Dendritic cell treated with granulocyte-macrophage colony-stimulating factor and Interleukin-4, amounts not matched to agents 40 ng/mL and 50 ng/mL, for 4 days (primary cell): ENCODE results near the gene STPG2.
"Not testable (repeated sequence)": the region's sequence is repeated elsewhere in the genome, so short reads cannot be mapped to it uniquely, and the experiment has no call there.

Experiments
- H3K27ac Mint-ChIP-seq: one replicate; pipeline ENCODE4 v1.8.0; 2022; ENCODE audit warnings: mild to moderate bottlenecking, mixed read lengths
- H3K27me3 Mint-ChIP-seq: one replicate; pipeline ENCODE4 v1.8.0; 2022; ENCODE audit warnings: mild to moderate bottlenecking, mixed read lengths
- H3K36me3 Mint-ChIP-seq: one replicate; pipeline ENCODE4 v1.8.0; 2022; ENCODE audit warnings: low read depth, mixed read lengths
- H3K4me1 Mint-ChIP-seq: one replicate; pipeline ENCODE4 v1.8.0; 2022; ENCODE audit warnings: low read depth, mixed read lengths
- H3K4me3 Mint-ChIP-seq: one replicate; pipeline ENCODE4 v1.8.0; 2022; ENCODE audit warnings: mild to moderate bottlenecking, moderate library complexity, mixed read lengths
- H3K9me3 Mint-ChIP-seq: one replicate; pipeline ENCODE4 v1.8.0; 2022; ENCODE audit warnings: mixed read lengths
- intact Hi-C: fragments of 100-400 bp; cut with micrococcal nuclease; formaldehyde crosslinking; loops from one replicate; pipeline ENCODE4 v1.15.0; 2022

STPG2 gene

DNA sequence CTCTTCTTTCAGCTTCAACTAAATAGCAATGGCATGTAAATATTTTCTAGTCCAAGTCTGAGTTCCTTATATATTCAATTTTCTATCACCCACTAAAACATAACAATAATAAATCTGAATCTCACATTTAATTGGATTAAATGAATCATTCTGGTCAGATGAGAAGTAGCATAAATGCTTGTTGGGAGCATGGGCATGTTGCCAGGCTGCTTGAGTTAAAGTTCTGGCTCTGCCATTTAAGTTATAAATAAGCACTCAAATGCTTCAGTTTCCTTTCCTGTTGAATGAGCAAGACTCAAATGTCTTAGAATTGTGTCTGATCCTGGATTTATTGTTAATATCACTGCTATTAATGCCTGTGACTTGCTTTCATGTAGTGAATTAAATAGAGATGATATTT is 496.3 kb downstream of the STPG2 start:
- H3K9me3 Mint-ChIP-seq, result peaks cover 18% of the 10 kb centered on the region
- intact Hi-C loops, result no loop called here

DNA sequence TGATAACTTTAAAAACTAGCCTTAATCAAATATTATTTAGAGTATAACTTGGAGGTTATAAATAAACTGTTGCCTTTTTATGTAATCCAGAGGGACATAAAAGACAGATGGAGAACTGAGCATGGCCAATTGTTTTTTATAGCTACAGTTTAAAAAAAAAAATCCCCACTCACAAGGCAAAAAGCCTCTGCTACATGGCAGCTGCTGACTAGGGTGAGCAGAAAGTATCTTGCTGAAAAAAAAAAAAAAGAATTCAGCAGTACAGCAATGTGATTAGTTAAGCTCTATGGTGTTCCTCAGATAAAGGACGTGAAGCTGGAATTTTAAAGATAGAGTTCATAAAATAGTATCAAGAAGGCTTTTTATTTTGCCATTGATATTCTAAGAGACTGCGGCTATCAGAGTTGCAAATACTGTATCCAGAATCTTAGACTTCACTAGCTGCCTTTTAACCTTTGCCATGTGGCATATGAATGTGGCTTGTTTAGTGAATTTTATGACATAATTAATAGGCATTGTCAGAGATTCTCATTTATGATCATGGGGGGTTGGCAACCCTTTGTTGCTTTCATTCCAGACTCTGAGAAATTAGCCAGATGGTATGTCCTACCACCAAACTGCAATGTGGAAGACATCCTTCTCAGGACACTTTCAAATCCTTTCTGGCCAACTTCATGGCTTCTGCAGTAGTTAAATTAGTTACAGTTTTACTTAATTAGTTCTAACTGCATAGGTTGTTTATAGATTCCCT is 498.0 kb downstream of the STPG2 start:
- Mint-ChIP-seq H3K4me3 (no peak overlapping the region), H3K36me3 (no peaks in the 10 kb centered on the region), H3K4me1 (no peaks in the 10 kb centered on the region), H3K27me3 (no peaks in the 10 kb centered on the region), H3K27ac (no peak overlapping the region), H3K9me3 (peaks cover 18% of the 10 kb centered on the region)
- intact Hi-C loops, result no loop called here

More for the DNA sequence above, 496.3 kb downstream of the STPG2 start:
- Mint-ChIP-seq H3K27me3 (no peaks in the 10 kb centered on the region), H3K4me1 (no peaks in the 10 kb centered on the region), H3K36me3 (no peaks in the 10 kb centered on the region), H3K4me3 (no peak overlapping the region), H3K27ac (no peak overlapping the region)

DNA sequence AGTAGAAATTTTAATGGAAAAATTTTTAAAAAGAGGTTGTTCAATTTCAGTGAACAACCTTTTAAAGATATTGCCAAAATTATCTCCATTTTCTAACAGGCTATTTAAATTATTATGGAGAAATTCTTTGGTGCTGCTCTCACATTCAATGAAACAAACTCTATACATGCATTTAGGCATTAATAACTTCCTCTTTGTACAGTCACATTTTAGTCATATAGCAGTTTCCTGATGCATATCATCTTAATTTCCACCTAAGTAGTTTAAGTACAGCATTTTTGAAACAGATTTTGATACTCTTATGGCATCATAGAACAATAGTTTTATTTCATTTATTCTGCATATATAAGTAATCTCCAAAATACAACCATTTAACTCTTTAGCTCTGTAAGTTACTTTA is 500.1 kb downstream of the STPG2 start:
- Mint-ChIP-seq H3K36me3 (no peaks in the 10 kb centered on the region), H3K4me1 (no peaks in the 10 kb centered on the region), H3K27me3 (no peaks in the 10 kb centered on the region), H3K4me3 (no peak overlapping the region), H3K9me3 (peaks cover 8% of the 10 kb centered on the region), H3K27ac (no peak overlapping the region)
- intact Hi-C loops, result no loop called here

DNA sequence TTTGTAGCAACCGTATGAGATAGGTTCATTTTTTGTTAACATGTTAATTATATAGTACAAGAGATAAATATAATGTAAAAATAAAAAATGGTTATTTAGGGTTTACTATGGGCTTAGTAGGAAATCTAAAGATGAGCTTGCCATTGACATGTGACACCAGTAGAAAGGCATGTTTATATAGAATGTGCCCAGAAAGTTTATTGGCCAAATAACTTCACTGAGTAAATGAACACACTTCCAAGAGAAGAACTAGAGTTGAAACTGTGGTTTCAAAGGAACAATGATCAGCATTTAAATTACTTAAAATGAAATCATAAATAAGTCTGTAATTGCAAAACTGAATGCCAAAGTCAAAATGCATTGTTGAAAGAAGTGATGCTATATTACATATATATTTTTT is 503.3 kb downstream of the STPG2 start:
- H3K27me3 Mint-ChIP-seq, result no peaks in the 10 kb centered on the region
- H3K27ac Mint-ChIP-seq, result no peak overlapping the region
- intact Hi-C loops, result no loop called here
- H3K4me3 Mint-ChIP-seq, result no peak overlapping the region
- no peaks in the 10 kb centered on the region for H3K4me1 Mint-ChIP-seq
- H3K36me3 Mint-ChIP-seq, result no peaks in the 10 kb centered on the region
- H3K9me3 Mint-ChIP-seq, result peaks cover 8% of the 10 kb centered on the region

- H3K4me1 Mint-ChIP-seq, H3K9me3 Mint-ChIP-seq, intact Hi-C loops, H3K4me3 Mint-ChIP-seq, H3K36me3 Mint-ChIP-seq, H3K27ac Mint-ChIP-seq, H3K27me3 Mint-ChIP-seq: not testable (repeated sequence)
Observed at GRCh38 chr4:97633831-97634230, 509.4 kb downstream of the STPG2 start.

- peaks cover 42% of the 10 kb centered on the region for H3K9me3 Mint-ChIP-seq
- no peaks in the 10 kb centered on the region for H3K36me3 Mint-ChIP-seq
- H3K4me3 Mint-ChIP-seq, result no peak overlapping the region
- no peaks in the 10 kb centered on the region for H3K4me1 Mint-ChIP-seq
- intact Hi-C loops, result no loop called here
- H3K27me3 Mint-ChIP-seq, result no peaks in the 10 kb centered on the region
- no peak overlapping the region for H3K27ac Mint-ChIP-seq
Observed at GRCh38 chr4:97627750-97628149, 515.5 kb downstream of the STPG2 start.

DNA sequence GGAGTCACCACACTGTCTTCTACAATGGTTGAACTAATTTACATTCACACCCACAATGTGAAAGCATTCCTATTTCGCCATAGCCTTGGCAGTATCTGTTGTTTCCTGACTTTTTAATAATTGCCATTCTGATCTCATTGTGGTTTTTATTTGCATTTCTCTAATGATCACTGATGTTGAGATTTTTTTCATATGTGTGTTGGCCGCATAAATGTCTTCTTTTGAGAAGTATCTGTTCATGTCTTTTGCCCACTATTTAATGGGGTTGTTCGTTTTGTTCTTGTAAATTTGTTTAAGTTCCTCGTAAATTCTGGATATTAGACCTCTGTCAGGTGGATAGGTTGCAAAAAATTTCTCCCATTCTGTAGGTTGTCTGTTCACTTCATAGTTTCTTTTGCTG is 519.1 kb downstream of the STPG2 start:
- no peak overlapping the region for H3K4me3 Mint-ChIP-seq
- no peaks in the 10 kb centered on the region for H3K27me3 Mint-ChIP-seq
- H3K36me3 Mint-ChIP-seq, result no peaks in the 10 kb centered on the region
- intact Hi-C loops, result no loop called here
- no peaks in the 10 kb centered on the region for H3K4me1 Mint-ChIP-seq
- H3K27ac Mint-ChIP-seq, result no peak overlapping the region
- H3K9me3 Mint-ChIP-seq, result peaks cover 77% of the 10 kb centered on the region

- Mint-ChIP-seq H3K4me3 (no peak overlapping the region), H3K27me3 (no peaks in the 10 kb centered on the region), H3K9me3 (peaks cover 13% of the 10 kb centered on the region), H3K4me1 (no peaks in the 10 kb centered on the region), H3K27ac (no peak overlapping the region), H3K36me3 (no peaks in the 10 kb centered on the region)
- intact Hi-C loops, result no loop called here
Observed at GRCh38 chr4:97605932-97606331, 537.3 kb downstream of the STPG2 start.

- Mint-ChIP-seq H3K27ac (no peak overlapping the region), H3K36me3 (no peaks in the 10 kb centered on the region), H3K9me3 (peaks cover 54% of the 10 kb centered on the region), H3K4me1 (no peaks in the 10 kb centered on the region), H3K4me3 (no peak overlapping the region), H3K27me3 (no peaks in the 10 kb centered on the region)
- intact Hi-C loops, result no loop called here
Observed at GRCh38 chr4:97593248-97593647, 550.0 kb downstream of the STPG2 start.

- intact Hi-C loops, result no loop called here
- Mint-ChIP-seq H3K27me3 (no peaks in the 10 kb centered on the region), H3K36me3 (no peaks in the 10 kb centered on the region), H3K4me3 (no peak overlapping the region), H3K9me3 (peaks cover 27% of the 10 kb centered on the region), H3K27ac (no peak overlapping the region), H3K4me1 (no peaks in the 10 kb centered on the region)
Observed at GRCh38 chr4:97590266-97590665, 553.0 kb downstream of the STPG2 start.

DNA sequence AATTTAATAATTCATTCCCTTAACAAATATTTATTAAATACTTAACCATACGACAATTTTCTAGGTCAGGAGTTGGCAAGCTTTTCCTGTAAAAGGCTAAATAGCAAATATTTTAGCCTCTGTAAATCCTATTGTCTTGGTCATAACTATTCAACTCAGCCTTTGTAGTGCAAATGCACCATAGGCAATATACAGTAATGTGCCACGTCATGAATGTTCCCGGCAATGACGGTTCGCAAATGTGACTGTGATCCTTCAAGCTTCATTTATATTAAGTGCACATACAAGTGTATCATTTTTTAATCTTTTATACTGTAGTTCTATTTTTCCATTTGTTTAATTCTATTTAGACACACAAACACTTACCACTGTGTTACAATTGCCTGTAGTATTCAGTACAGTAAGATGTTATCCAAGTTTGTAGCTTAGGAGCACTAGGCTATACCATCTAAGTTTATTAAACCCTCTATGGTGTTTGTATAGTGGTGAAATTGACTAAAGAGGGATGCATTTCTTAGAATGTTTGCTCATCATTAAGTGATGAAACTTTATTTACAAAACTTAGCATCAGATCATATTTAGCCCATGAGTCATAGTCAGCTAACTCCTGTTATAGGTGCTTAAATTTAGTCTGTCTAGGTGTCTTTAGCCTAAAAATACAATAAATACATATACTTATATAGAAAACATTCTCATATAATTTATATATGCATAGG is 553.6 kb downstream of the STPG2 start:
- Mint-ChIP-seq H3K9me3 (peaks cover 27% of the 10 kb centered on the region), H3K4me3 (no peak overlapping the region), H3K27me3 (no peaks in the 10 kb centered on the region), H3K4me1 (no peaks in the 10 kb centered on the region), H3K36me3 (no peaks in the 10 kb centered on the region), H3K27ac (no peak overlapping the region)
- intact Hi-C loops, result no loop called here

DNA sequence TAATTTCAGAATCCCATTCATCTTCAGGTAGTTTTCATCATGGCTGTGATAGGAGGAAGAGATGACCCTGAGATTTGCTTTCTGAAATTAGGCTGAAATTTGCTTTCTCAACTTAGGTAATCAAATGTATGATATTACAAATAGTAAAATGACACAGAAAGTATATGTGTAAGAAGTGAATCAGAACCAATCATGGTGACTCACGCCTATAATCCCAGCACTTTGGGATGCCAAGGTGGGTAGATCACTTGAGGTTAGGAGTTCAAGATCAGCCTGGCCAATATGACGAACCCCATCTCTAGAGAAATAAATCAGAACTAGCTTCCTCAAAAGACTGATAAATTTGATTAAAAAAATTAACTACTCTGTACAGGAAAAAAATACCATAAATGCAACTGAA is 555.4 kb downstream of the STPG2 start:
- intact Hi-C loops, result no loop called here
- Mint-ChIP-seq H3K4me3 (no peak overlapping the region), H3K36me3 (no peaks in the 10 kb centered on the region), H3K27ac (no peak overlapping the region), H3K9me3 (peaks cover 18% of the 10 kb centered on the region), H3K27me3 (no peaks in the 10 kb centered on the region), H3K4me1 (no peaks in the 10 kb centered on the region)

GRCh38 chr4:97585274-97585673 is 558.0 kb downstream of the STPG2 start:
- Mint-ChIP-seq H3K27ac (no peak overlapping the region), H3K9me3 (peaks cover 9% of the 10 kb centered on the region), H3K4me3 (no peak overlapping the region), H3K27me3 (no peaks in the 10 kb centered on the region), H3K4me1 (no peaks in the 10 kb centered on the region), H3K36me3 (no peaks in the 10 kb centered on the region)
- intact Hi-C loops, result no loop called here

DNA sequence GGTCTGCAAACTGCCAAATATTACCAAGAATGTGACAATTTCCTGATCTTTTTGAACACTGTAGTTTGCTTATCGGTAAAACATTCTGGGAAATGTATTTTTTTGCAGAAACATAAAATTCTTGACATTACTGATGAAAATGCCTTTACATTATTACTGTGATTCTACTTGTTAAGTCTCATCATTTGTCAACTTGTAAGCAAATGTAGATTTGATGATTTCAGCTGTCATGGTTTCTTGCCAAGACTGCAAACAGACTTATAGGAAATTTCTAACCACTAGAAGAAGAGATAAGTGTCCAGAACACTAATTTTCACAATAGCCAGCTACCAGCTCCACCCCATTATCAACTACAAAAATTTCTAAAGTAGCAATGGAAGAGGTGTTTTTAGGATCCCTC is 560.4 kb downstream of the STPG2 start:
- H3K27ac Mint-ChIP-seq, result no peak overlapping the region
- H3K9me3 Mint-ChIP-seq, result peaks cover 9% of the 10 kb centered on the region
- no peaks in the 10 kb centered on the region for H3K27me3 Mint-ChIP-seq
- no peaks in the 10 kb centered on the region for H3K4me1 Mint-ChIP-seq
- intact Hi-C loops, result no loop called here
- no peaks in the 10 kb centered on the region for H3K36me3 Mint-ChIP-seq
- no peak overlapping the region for H3K4me3 Mint-ChIP-seq

DNA sequence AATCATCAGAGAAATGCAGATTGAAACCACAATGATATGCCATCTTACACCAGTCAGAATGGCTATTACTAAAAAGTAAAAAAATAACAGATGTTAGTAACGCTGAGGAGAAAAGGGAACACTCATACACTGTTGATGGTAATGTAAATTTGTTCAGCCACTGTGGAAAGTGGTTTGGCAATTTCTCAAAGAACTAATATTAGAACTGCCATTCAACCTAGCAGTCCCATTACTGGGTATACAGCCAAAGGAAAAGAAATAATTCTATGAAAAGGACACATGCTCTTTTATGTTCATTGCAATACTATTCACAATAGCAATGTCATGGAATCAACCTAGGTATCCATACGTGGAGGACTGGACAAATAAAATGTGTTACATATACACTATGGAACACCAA is 566.3 kb downstream of the STPG2 start:
- intact Hi-C loops, result no loop called here
- no peaks in the 10 kb centered on the region for H3K27me3 Mint-ChIP-seq
- no peak overlapping the region for H3K4me3 Mint-ChIP-seq
- no peak overlapping the region for H3K27ac Mint-ChIP-seq
- H3K4me1 Mint-ChIP-seq, result no peaks in the 10 kb centered on the region
- no peaks in the 10 kb centered on the region for H3K9me3 Mint-ChIP-seq
- H3K36me3 Mint-ChIP-seq, result no peaks in the 10 kb centered on the region
